IMR-90 (cell line): ENCODE measurements around the gene KCNIP3. TPM values are rescaled to one million over a fixed set of nuclear protein-coding genes. Genes with fewer than 3 reads are reported as not detected.

Experiments used
- ATAC-seq: fragments of 200-7000 bp; cut with Tn5 transposase; 2 replicates; pipeline ENCODE4 v1.9.1; 2020; ENCODE audit warnings: low read depth, mild to moderate bottlenecking, moderate library complexity
- BruUV-seq: library from RNA; stranded (reverse); fragments of 400-500 nt; replicated peaks from 2 replicates; lab custom pipeline; 2021; lab: Mats Ljungman, UMichigan
- CTCF ChIA-PET: fragments of 300-600 bp; formaldehyde crosslinking; extraction: SDS; loops from one replicate; lab custom pipeline; 2021; ENCODE audit warnings: antibody characterized with exemption; lab: Yijun Ruan, JAX
- POLR2A ChIA-PET: fragments of 300-600 bp; sonication (Branson Sonifier 250); formaldehyde crosslinking; loops from one replicate; lab custom pipeline; 2022; ENCODE audit warnings: antibody characterized with exemption; ENCODE audit not compliant: unreplicated experiment; lab: Charles Lee
- DNase-seq: peaks from one replicate; pipeline ENCODE4 v3.0.0; 2013
- H2AFZ ChIP-seq: replicated peaks from 2 replicates; pipeline ENCODE3; 2013; ENCODE audit warnings: low read length, mild to moderate bottlenecking; ENCODE audit not compliant: poor library complexity
- H2AK5ac ChIP-seq: 2 replicates; pipeline ENCODE4 v1.6.1; 2013; ENCODE audit warnings: low read depth, low read length, inconsistent platforms
- H2AK9ac ChIP-seq: replicated peaks from 2 replicates; pipeline ENCODE3; 2013; ENCODE audit warnings: mild to moderate bottlenecking, low read depth, low read length, moderate library complexity; ENCODE audit not compliant: poor library complexity
- H2BK120ac ChIP-seq: 2 replicates; pipeline ENCODE4 v1.6.1; 2013; ENCODE audit warnings: low read depth, low read length, inconsistent platforms
- H2BK15ac ChIP-seq: 3 replicates; pipeline ENCODE4 v1.6.1; 2013; ENCODE audit warnings: low read depth, low read length, inconsistent platforms
- H2BK20ac ChIP-seq: 2 replicates; pipeline ENCODE4 v1.6.1; 2013; ENCODE audit warnings: low read depth, mild to moderate bottlenecking, inconsistent platforms, low read length, moderate library complexity
- H2BK5ac ChIP-seq: 2 replicates; pipeline ENCODE4 v1.6.1; 2013; ENCODE audit warnings: mild to moderate bottlenecking, low read depth, low read length, inconsistent platforms; ENCODE audit not compliant: poor library complexity, severe bottlenecking
- H3K14ac ChIP-seq: replicated peaks from 2 replicates; pipeline ENCODE4 v1.6.1; 2013; ENCODE audit warnings: low read depth, low read length, inconsistent platforms
- H3K18ac ChIP-seq: 2 replicates; pipeline ENCODE4 v1.6.1; 2013; ENCODE audit warnings: low read depth, low read length, control low read depth
- H3K23ac ChIP-seq: 2 replicates; pipeline ENCODE4 v1.6.1; 2013; ENCODE audit warnings: low read depth, low read length, inconsistent platforms
- H3K27ac ChIP-seq: 2 replicates; pipeline ENCODE4 v1.5.1; 2013; ENCODE audit warnings: mild to moderate bottlenecking, control low read depth, low read length; ENCODE audit not compliant: insufficient read depth
- H3K27me3 ChIP-seq: 2 replicates; pipeline ENCODE4 v1.6.1; 2013; ENCODE audit warnings: low read length; ENCODE audit not compliant: control insufficient read depth, insufficient read depth
- H3K36me3 ChIP-seq: 2 replicates; pipeline ENCODE4 v1.6.1; 2013; ENCODE audit warnings: low read length, mixed read lengths; ENCODE audit not compliant: control insufficient read depth, insufficient read depth
- H3K4ac ChIP-seq: 2 replicates; pipeline ENCODE4 v1.6.1; 2013; ENCODE audit warnings: low read depth, low read length, inconsistent platforms
- H3K4me1 ChIP-seq: 2 replicates; pipeline ENCODE4 v1.6.1; 2013; ENCODE audit warnings: low read length, mixed read lengths; ENCODE audit not compliant: control insufficient read depth, insufficient read depth
- H3K4me2 ChIP-seq: 2 replicates; pipeline ENCODE4 v1.6.1; 2013; ENCODE audit warnings: low read depth, mild to moderate bottlenecking, control low read depth, low read length, moderate library complexity
- H3K4me3 ChIP-seq: 2 replicates; pipeline ENCODE4 v1.5.1; 2013; ENCODE audit warnings: low read depth, mild to moderate bottlenecking, control low read depth, low read length, moderate library complexity; ENCODE audit not compliant: insufficient read depth
- H3K56ac ChIP-seq: 2 replicates; pipeline ENCODE4 v1.6.1; 2013; ENCODE audit warnings: low read length, inconsistent platforms; ENCODE audit not compliant: insufficient read depth; ENCODE audit errors: extremely low read depth
- H3K79me1 ChIP-seq, 2 experiments: 2 replicates each; pipeline ENCODE4 v1.6.1; 2013; ENCODE audit warnings: low read length in 2 of 2, inconsistent platforms in 1 of 2, low read depth in 1 of 2
- H3K9ac ChIP-seq: 2 replicates; pipeline ENCODE4 v1.6.1; 2013; ENCODE audit warnings: low read depth, low read length, control low read depth
- H3K9me1 ChIP-seq: 2 replicates; pipeline ENCODE4 v1.6.1; 2013; ENCODE audit warnings: low read length, inconsistent platforms; ENCODE audit not compliant: insufficient read depth
- H3K9me3 ChIP-seq: 2 replicates; pipeline ENCODE4 v1.6.1; 2013; ENCODE audit warnings: low read length; ENCODE audit not compliant: control insufficient read depth, insufficient read depth
- H4K20me1 ChIP-seq: 2 replicates; pipeline ENCODE4 v1.6.1; 2013; ENCODE audit warnings: low read length, inconsistent platforms; ENCODE audit not compliant: insufficient read depth
- H4K5ac ChIP-seq: 2 replicates; pipeline ENCODE4 v1.6.1; 2013; ENCODE audit warnings: mild to moderate bottlenecking, low read depth, low read length, control low read depth
- H4K8ac ChIP-seq, 2 experiments: 2 replicates each; pipeline ENCODE4 v1.6.1; 2013; ENCODE audit warnings: low read depth in 2 of 2, low read length in 2 of 2, control low read depth in 1 of 2, inconsistent platforms in 1 of 2
- H4K91ac ChIP-seq: 2 replicates; pipeline ENCODE4 v1.6.1; 2013; ENCODE audit warnings: low read depth, low read length, inconsistent platforms; ENCODE audit not compliant: insufficient read depth
- BHLHE40 ChIP-seq: fragments of 150-350 bp; IDR thresholded peaks from 2 replicates; pipeline ENCODE4 v1.6.1; 2016; ENCODE audit warnings: mild to moderate bottlenecking, low read depth, low read length
- CEBPB ChIP-seq: IDR thresholded peaks from 2 replicates; pipeline ENCODE4 v1.6.1; 2012; ENCODE audit warnings: low read depth, low read length, improper control_type of control experiment
- CHD1 ChIP-seq: IDR thresholded peaks from 2 replicates; pipeline ENCODE4 v1.6.1; 2012; ENCODE audit warnings: low read depth, low read length, improper control_type of control experiment
- MAFK ChIP-seq: IDR thresholded peaks from 2 replicates; pipeline ENCODE4 v1.6.1; 2012; ENCODE audit warnings: low read depth, low read length, improper control_type of control experiment
- MAZ ChIP-seq: IDR thresholded peaks from 2 replicates; pipeline ENCODE4 v1.6.1; 2012; ENCODE audit warnings: low read depth, mild to moderate bottlenecking, low read length, improper control_type of control experiment, moderate library complexity, borderline replicate concordance
- MXI1 ChIP-seq: IDR thresholded peaks from 2 replicates; pipeline ENCODE4 v1.6.1; 2012; ENCODE audit warnings: low read depth, mild to moderate bottlenecking, low read length, moderate library complexity, borderline replicate concordance
- RAD21 ChIP-seq: IDR thresholded peaks from 2 replicates; pipeline ENCODE4 v1.6.1; 2012; ENCODE audit warnings: low read length, improper control_type of control experiment
- RCOR1 ChIP-seq: IDR thresholded peaks from 2 replicates; pipeline ENCODE4 v1.6.1; 2012; ENCODE audit warnings: mild to moderate bottlenecking, low read length, improper control_type of control experiment; ENCODE audit not compliant: insufficient replicate concordance
- WGBS, 2 experiments: methylation state at CpG; one replicate each; pipeline versions ENCODE4 v1.1.5 to v1.1.7; 2013; ENCODE audit warnings: missing lambda C conversion rate in 2 of 2; ENCODE audit not compliant: insufficient read length in 1 of 2; ENCODE audit errors: extremely low coverage in 2 of 2; 5-methylcytosine and 5-hydroxymethylcytosine counted together
- dilution Hi-C: fragments of 300-500 bp; cut with HindIII; formaldehyde crosslinking; loops from one replicate; pipeline ENCODE4 v1.14.3; 2018; ENCODE audit warnings: low sequenced_read_pairs; ENCODE audit not compliant: unreplicated experiment
- in situ Hi-C: fragments of 300-500 bp; cut with MboI; formaldehyde crosslinking; loops from 3 replicates; pipeline ENCODE4 v1.14.3; 2019; ENCODE audit warnings: low sequenced_read_pairs, inconsistent platforms, mixed read lengths
- intact Hi-C: fragments of 100-400 bp; cut with micrococcal nuclease; formaldehyde crosslinking; loops from 2 replicates; pipeline ENCODE4 v1.10.0; 2022
- polyA plus RNA-seq, 3 experiments: library from polyadenylated mRNA; depleted of rRNA; stranded (reverse); fragments of >200 nt; gene quantifications; 2 replicates each; pipeline ENCODE4 v1.2.3, GENCODE V29; 2012; ENCODE audit warnings: low replicate concordance in 1 of 3
- total RNA-seq: library from RNA; depleted of rRNA; stranded (reverse); fragments of >200 nt; gene quantifications from 2 replicates; pipeline ENCODE4 v1.2.3, GENCODE V29; 2012
- TF ChIP-seq, protein P1 (sequence below): conservative IDR thresholded peaks from 2 replicates; pipeline ENCODE4 v1.5.1; 2012; ENCODE audit warnings: mild to moderate bottlenecking, low read depth, low read length, improper control_type of control experiment
- TF ChIP-seq, protein P2 (sequence below): fragments of 150-350 bp; IDR thresholded peaks from 2 replicates; pipeline ENCODE4 v1.6.1; 2017; ENCODE audit warnings: mild to moderate bottlenecking, antibody characterized with exemption, low read length, low read depth

KCNIP3 gene
- total and polyA plus RNA-seq, 2 of the 4 experiments (the other 2 are of a cell fraction) = 0.72 to 1.4 TPM

DNA sequence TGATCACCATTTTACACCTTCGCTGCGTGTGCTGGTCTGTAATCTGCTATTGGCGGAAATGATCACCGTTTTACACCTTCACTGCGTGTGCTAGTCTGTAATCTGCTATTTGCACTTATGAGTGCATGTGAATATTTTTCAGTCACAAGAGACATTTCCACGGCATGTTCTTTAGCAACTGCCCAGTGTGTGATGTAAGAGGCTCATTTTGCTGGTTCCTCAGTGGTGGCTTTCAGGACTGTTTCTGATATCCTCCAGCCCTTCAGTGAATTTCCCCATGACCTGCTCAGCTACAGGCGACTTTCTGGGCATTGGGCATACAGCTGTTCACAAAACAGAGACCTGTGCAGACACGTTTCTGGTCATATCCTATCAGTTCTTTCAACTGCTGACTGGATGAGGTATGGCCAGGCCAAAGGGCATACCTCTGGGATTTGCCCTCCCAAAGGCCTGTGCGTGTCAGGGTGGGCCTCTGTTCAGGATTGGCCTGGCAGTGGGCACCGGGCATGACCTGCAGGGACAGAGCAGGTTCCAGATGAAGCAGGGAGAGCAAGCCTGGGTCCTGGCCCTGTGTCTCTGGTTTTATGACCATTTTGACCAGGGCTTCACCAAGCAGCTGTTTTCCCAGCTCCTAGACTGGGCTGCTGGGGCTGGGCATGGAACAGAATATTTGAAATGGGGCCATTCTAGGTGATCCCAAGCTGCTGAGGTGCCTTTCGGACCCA, 23.4 kb upstream of the KCNIP3 start:
- Histone ChIP-seq H2AK5ac (no peak overlapping the region), H2AK9ac (peak overlapping the region; percentile 50), H4K91ac (no peak overlapping the region), H2BK15ac (no peak overlapping the region), H3K9me1 (no peaks in the 10 kb centered on the region), H2AFZ (no peak overlapping the region), H3K9ac (no peak overlapping the region), H3K4me2 (no peak overlapping the region), H2BK5ac (no peak overlapping the region), H2BK20ac (no peak overlapping the region), H3K4me1 (no peaks in the 10 kb centered on the region), H4K20me1 (no peaks in the 10 kb centered on the region), H4K8ac (no peak overlapping the region), H3K4me3 (no peak overlapping the region), H3K36me3 (no peaks in the 10 kb centered on the region), H3K14ac (no peak overlapping the region), H3K56ac (no peak overlapping the region), H3K4ac (no peak overlapping the region), H3K18ac (no peak overlapping the region), H3K27me3 (no peaks in the 10 kb centered on the region; the same call in 1 of the 2 replicates), H3K23ac (no peak overlapping the region), H4K5ac (no peak overlapping the region), H3K79me1 (no peaks in the 10 kb centered on the region), H3K27ac (no peak overlapping the region), H2BK120ac (no peak overlapping the region), H3K9me3 (0 out of 2 replicates have a peak, but pooled peaks cover 2% of the 10 kb centered on the region)
- dilution Hi-C loops (no loop called here), intact Hi-C loops (no loop called here), in situ Hi-C loops (no loop called here)
- DNase-seq (no peak), ATAC-seq (no peak)
- CTCF ChIA-PET = no interaction called here
- BruUV-seq = no TSS peak
- no peak for TF ChIP-seq CHD1
- no peak for TF ChIP-seq MAFK
- no peak for TF ChIP-seq CEBPB
- TF ChIP-seq RCOR1 = no peak
- TF ChIP-seq MXI1 = no peak
- no peak for TF ChIP-seq MAZ
- TF ChIP-seq, protein P1, sequence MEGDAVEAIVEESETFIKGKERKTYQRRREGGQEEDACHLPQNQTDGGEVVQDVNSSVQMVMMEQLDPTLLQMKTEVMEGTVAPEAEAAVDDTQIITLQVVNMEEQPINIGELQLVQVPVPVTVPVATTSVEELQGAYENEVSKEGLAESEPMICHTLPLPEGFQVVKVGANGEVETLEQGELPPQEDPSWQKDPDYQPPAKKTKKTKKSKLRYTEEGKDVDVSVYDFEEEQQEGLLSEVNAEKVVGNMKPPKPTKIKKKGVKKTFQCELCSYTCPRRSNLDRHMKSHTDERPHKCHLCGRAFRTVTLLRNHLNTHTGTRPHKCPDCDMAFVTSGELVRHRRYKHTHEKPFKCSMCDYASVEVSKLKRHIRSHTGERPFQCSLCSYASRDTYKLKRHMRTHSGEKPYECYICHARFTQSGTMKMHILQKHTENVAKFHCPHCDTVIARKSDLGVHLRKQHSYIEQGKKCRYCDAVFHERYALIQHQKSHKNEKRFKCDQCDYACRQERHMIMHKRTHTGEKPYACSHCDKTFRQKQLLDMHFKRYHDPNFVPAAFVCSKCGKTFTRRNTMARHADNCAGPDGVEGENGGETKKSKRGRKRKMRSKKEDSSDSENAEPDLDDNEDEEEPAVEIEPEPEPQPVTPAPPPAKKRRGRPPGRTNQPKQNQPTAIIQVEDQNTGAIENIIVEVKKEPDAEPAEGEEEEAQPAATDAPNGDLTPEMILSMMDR = no peak
- TF ChIP-seq BHLHE40 = no peak
- TF ChIP-seq RAD21 = no peak
- TF ChIP-seq, protein P2, sequence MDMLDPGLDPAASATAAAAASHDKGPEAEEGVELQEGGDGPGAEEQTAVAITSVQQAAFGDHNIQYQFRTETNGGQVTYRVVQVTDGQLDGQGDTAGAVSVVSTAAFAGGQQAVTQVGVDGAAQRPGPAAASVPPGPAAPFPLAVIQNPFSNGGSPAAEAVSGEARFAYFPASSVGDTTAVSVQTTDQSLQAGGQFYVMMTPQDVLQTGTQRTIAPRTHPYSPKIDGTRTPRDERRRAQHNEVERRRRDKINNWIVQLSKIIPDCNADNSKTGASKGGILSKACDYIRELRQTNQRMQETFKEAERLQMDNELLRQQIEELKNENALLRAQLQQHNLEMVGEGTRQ = no peak
- WGBS, 2 experiments = 76% methylated on average over 8 of the region's 11 CpGs; no CpG with 5 or more reads in 1 of the 2 experiments
- POLR2A ChIA-PET = no interaction called here
